HG03575 (cell line): ENCODE results near the gene NYAP2.

Experiments
- ATAC-seq: cut with Tn5 transposase; IDR thresholded peaks from one replicate; pipeline ENCODE4 v1.9.1; 2021; ENCODE audit not compliant: unreplicated experiment, insufficient number of reproducible peaks, low FRiP score; ENCODE audit errors: extremely low read depth

The NYAP2 gene

GRCh38 chr2:225526760-225527390 is 127.4 kb downstream of the NYAP2 start:
- ATAC-seq, result no peak

GRCh38 chr2:225531559-225531958 is 132.0 kb downstream of the NYAP2 start:
- ATAC-seq, result no peak

GRCh38 chr2:225532096-225532495 is 132.6 kb downstream of the NYAP2 start:
- ATAC-seq, result no peak

GRCh38 chr2:225534037-225534436 is 134.5 kb downstream of the NYAP2 start:
- ATAC-seq, result no peak

- no peak for ATAC-seq
Observed at GRCh38 chr2:225534697-225535096, 135.2 kb downstream of the NYAP2 start.

GRCh38 chr2:225536036-225536435 is 136.5 kb downstream of the NYAP2 start:
- no peak for ATAC-seq

GRCh38 chr2:225543626-225544025 is 144.1 kb downstream of the NYAP2 start:
- ATAC-seq, result no peak

GRCh38 chr2:225556461-225556860 is 157.0 kb downstream of the NYAP2 start:
- no peak for ATAC-seq

- no peak for ATAC-seq
Observed at GRCh38 chr2:225558399-225559071, 159.0 kb downstream of the NYAP2 start.

- no peak for ATAC-seq
Observed at GRCh38 chr2:225559072-225559415, 159.5 kb downstream of the NYAP2 start.

- ATAC-seq, result no peak
Observed at GRCh38 chr2:225566798-225567197, 167.3 kb downstream of the NYAP2 start.

- ATAC-seq, result no peak
Observed at GRCh38 chr2:225569995-225570394, 170.5 kb downstream of the NYAP2 start.

- no peak for ATAC-seq
Observed at GRCh38 chr2:225573603-225574002, 174.1 kb downstream of the NYAP2 start.

- ATAC-seq, result no peak
Observed at GRCh38 chr2:225574582-225575138, 175.2 kb downstream of the NYAP2 start.

- ATAC-seq, result no peak
Observed at GRCh38 chr2:225581135-225581534, 181.6 kb downstream of the NYAP2 start.

- ATAC-seq, result no peak
Observed at GRCh38 chr2:225581906-225582305, 182.4 kb downstream of the NYAP2 start.

- no peak for ATAC-seq
Observed at GRCh38 chr2:225582355-225583116, 183.0 kb downstream of the NYAP2 start.

GRCh38 chr2:225584796-225585195 is 185.3 kb downstream of the NYAP2 start:
- no peak for ATAC-seq

- no peak for ATAC-seq
Observed at GRCh38 chr2:225590932-225591331, 191.4 kb downstream of the NYAP2 start.

GRCh38 chr2:225597911-225598310 is 198.4 kb downstream of the NYAP2 start:
- ATAC-seq, result no peak
